K562 (cell line): ENCODE data around the gene CORO6. TPM values are rescaled to one million over a fixed set of nuclear protein-coding genes. Genes with fewer than 3 reads are reported as not detected.

ENCODE experiments used
- BCL6 ChIP-seq: fragments of 250-450 bp; sonication (Bioruptor Pico); IDR thresholded peaks from 2 replicates; pipeline ENCODE4 v1.4.0; 2020
- CBFA2T2 ChIP-seq: fragments of 450-650 bp; conservative IDR thresholded peaks from 2 replicates; pipeline ENCODE4 v1.6.1; 2017; ENCODE audit warnings: mild to moderate bottlenecking
- CCNT2 ChIP-seq: IDR thresholded peaks from 2 replicates; pipeline ENCODE4 v1.6.1; 2011; ENCODE audit warnings: borderline replicate concordance, low read depth, mild to moderate bottlenecking, moderate library complexity, mixed read lengths, low read length; ENCODE audit not compliant: insufficient read length; ENCODE audit errors: extremely low read depth
- CTBP1 ChIP-seq: fragments of 450-650 bp; IDR thresholded peaks from 2 replicates; pipeline ENCODE4 v1.6.1; 2016; ENCODE audit warnings: borderline replicate concordance
- CTCF ChIP-seq, 3 experiments: IDR thresholded peaks in 2 of 3; conservative IDR thresholded peaks in 1 of 3; 2 replicates each; pipeline ENCODE4 v1.5.1; 2011 to 2012; ENCODE audit warnings: low read length in 3 of 3, mild to moderate bottlenecking in 3 of 3, control low read depth in 2 of 3, improper control_type of control experiment in 1 of 3, inconsistent platforms in 1 of 3, low read depth in 1 of 3, mixed read lengths in 1 of 3, moderate library complexity in 1 of 3; ENCODE audit not compliant: insufficient read depth in 2 of 3
- DMBX1 ChIP-seq: fragments of 250-450 bp; sonication (Bioruptor Pico); IDR thresholded peaks from 2 replicates; pipeline ENCODE4 v1.8.0; 2022; ENCODE audit warnings: inconsistent platforms, mild to moderate bottlenecking, moderate library complexity, borderline replicate concordance
- ETS1 ChIP-seq: conservative IDR thresholded peaks from 2 replicates; pipeline ENCODE4 v1.6.1; 2011; ENCODE audit warnings: low read depth, mild to moderate bottlenecking, low read length; ENCODE audit not compliant: control insufficient read depth
- ETV6 ChIP-seq, 3 experiments: fragments of 150-350 bp in 1 of 3; sonication (generic) in 1 of 3; formaldehyde crosslinking in 1 of 3; IDR thresholded peaks; 2 replicates each; pipeline versions ENCODE4 v1.6.1 to v1.8.0; 2014 to 2022; ENCODE audit warnings: borderline replicate concordance in 2 of 3, low read depth in 2 of 3, antibody characterized with exemption in 1 of 3, low read length in 1 of 3, mild to moderate bottlenecking in 1 of 3, missing genetic modification reagents in 1 of 3
- FOXM1 ChIP-seq, 2 experiments: fragments of 450-650 bp in 1 of 2; sonication (generic) in 1 of 2; formaldehyde crosslinking in 1 of 2; IDR thresholded peaks; 2 replicates each; pipeline versions ENCODE4 v1.6.1 to v1.9.0; 2017 to 2022; ENCODE audit warnings: low read depth in 2 of 2, mild to moderate bottlenecking in 2 of 2, missing genetic modification reagents in 1 of 2, moderate library complexity in 1 of 2
- L3MBTL2 ChIP-seq: fragments of 450-650 bp; IDR thresholded peaks from 2 replicates; pipeline ENCODE4 v1.6.1; 2016; ENCODE audit warnings: mild to moderate bottlenecking, moderate library complexity
- MTA1 ChIP-seq: fragments of 450-650 bp; IDR thresholded peaks from 2 replicates; pipeline ENCODE4 v1.6.1; 2017; ENCODE audit warnings: borderline replicate concordance
- NEUROD1 ChIP-seq: fragments of 150-350 bp; IDR thresholded peaks from 2 replicates; pipeline ENCODE4 v1.6.1; 2014; ENCODE audit warnings: borderline replicate concordance, low read length, low read depth; ENCODE audit not compliant: partially characterized antibody
- NRF1 ChIP-seq, 2 experiments: fragments of 450-650 bp; IDR thresholded peaks in 1 of 2; conservative IDR thresholded peaks in 1 of 2; 2 replicates each; pipeline ENCODE4 v1.6.1; 2014; ENCODE audit warnings: mild to moderate bottlenecking in 2 of 2
- POLR2AphosphoS5 ChIP-seq: IDR thresholded peaks from 2 replicates; pipeline ENCODE4 v1.6.1; 2011; ENCODE audit warnings: mild to moderate bottlenecking, low read depth, low read length, moderate library complexity; ENCODE audit not compliant: control insufficient read depth, insufficient read depth
- SRSF1 ChIP-seq: fragments of 200-400 bp; formaldehyde crosslinking; IDR thresholded peaks from 2 replicates; pipeline ENCODE4 v1.6.1; 2017; ENCODE audit warnings: mild to moderate bottlenecking, low read depth, low read length, moderate library complexity
- TAF1 ChIP-seq: IDR thresholded peaks from 2 replicates; pipeline ENCODE4 v1.6.1; 2011; ENCODE audit warnings: mild to moderate bottlenecking, low read length, moderate library complexity; ENCODE audit not compliant: insufficient read depth, control insufficient read depth, severe bottlenecking; ENCODE audit errors: extremely low read depth
- ZNF140 ChIP-seq: fragments of 250-450 bp; sonication (Bioruptor Pico); IDR thresholded peaks from 2 replicates; pipeline ENCODE4 v1.8.0; 2021; ENCODE audit warnings: moderate library complexity, mild to moderate bottlenecking, inconsistent platforms
- ZNF780A ChIP-seq: fragments of 250-450 bp; sonication (Bioruptor Pico); IDR thresholded peaks from 2 replicates; pipeline ENCODE4 v1.5.0; 2021; ENCODE audit warnings: mild to moderate bottlenecking
- ZNF785 ChIP-seq: fragments of 250-450 bp; sonication (Bioruptor Pico); IDR thresholded peaks from 2 replicates; pipeline ENCODE4 v1.4.0; 2020; ENCODE audit warnings: mild to moderate bottlenecking
- polyA plus RNA-seq, 8 experiments: library from polyadenylated mRNA; depleted of rRNA in 4 of 8; stranded (reverse) in 5 of 8; unstranded in 3 of 8; fragments of >200 nt; fragmentation: Nextera tagmentation in 2 of 8; fragmentation: Illumina TruSeq in 1 of 8; extraction: Ambion mirVana in 2 of 8; extraction: Trizol in 1 of 8; gene quantifications; 2 replicates each; pipeline versions ENCODE4 v1.2.1 to v1.2.3, GENCODE V29; 2011 to 2014; ENCODE audit warnings: inconsistent platforms in 1 of 8, missing spikeins in 1 of 8
- total RNA-seq, 7 experiments: library from RNA; depleted of rRNA in 6 of 7; stranded (reverse); fragments of >200 nt in 6 of 7; fragmentation: Illumina TruSeq in 2 of 7; extraction: Trizol in 2 of 7; gene quantifications; 2 replicates each; pipeline versions ENCODE4 v1.2.1 to v1.2.3, GENCODE V29; 2011 to 2021; ENCODE audit warnings: low replicate concordance in 1 of 7
- TF ChIP-seq, protein P1 (sequence below), 2 experiments: fragments of 200-800 bp in 1 of 2; sonication (Bioruptor generic) in 1 of 2; sonication (generic) in 1 of 2; formaldehyde crosslinking in 1 of 2; IDR thresholded peaks in 1 of 2; conservative IDR thresholded peaks in 1 of 2; 2 replicates each; pipeline versions ENCODE4 v1.5.0 to v1.6.1; 2016 to 2020; ENCODE audit warnings: missing compliant biosample characterization in 1 of 2, missing genetic modification characterization in 1 of 2, missing genetic modification reagents in 1 of 2

The CORO6 gene
- total and polyA plus RNA-seq, 9 of the 15 experiments (the other 6 are each of a cell fraction or from before 2014, with no cell fraction given), result 0.04 to 11.9 (median 2.4) TPM

DNA sequence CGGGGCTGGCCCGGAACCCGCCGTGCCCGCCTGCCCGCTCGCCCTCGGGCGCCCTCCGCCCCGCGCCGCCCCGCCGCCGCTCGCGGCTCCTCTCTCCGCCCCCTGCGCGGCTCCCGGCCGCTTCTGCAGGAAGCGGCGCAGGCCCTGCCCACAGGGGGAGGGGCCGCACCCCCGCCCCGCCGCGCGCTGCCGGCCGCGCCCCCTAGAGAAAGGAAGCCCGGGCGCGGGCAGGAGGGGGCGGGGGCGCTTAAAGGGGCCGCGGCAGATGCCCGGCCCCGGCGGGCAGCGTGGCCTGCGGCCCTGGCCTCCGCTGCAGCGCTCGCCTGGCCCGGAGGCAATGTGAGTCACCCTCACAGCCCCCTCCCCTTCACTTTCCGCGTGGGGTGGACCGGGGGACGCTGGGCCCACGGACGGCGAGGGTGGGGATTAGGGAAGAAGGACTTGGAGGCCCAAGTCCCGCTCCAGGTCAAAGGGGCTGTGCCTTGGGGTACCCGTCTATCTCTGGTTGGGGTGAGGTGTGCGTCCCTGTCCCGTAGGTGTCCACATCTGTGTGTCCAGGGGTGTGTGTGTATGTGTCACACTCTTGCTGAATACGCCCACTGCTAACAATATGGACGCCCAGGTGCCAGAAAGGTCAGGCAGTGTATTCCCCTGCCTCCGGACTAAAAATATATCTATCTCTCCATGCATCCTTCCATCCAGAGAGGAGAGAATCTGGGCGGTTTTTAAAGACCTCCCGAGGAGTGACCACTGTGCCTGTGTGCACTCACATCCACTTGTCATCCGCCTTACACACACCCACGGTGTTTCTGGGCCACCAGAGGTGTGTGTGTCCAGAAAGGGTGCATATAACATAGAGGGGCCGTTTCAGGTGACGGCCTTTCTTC is 32.9 kb downstream of the CORO6 start, which contains the start of gene GIT1 (continued):
- TF ChIP-seq CTCF (IDR thresholded peaks at IDR 0.05 in 2 of 3, conservative IDR thresholded peaks at IDR 0.05 in 1 of 3; ENCODE audit: insufficient read depth in 2 of 3, low read depth in 1 of 3, low read length in 3 of 3) (0 out of 6 replicates have a peak, but pooled peaks of 1 of the 3 experiments have one; percentile 10), NEUROD1 (peak; percentile 63), TAF1 (peak; percentile 55), ZNF140 (no peak), FOXM1 (IDR thresholded peaks at IDR 0.05; ENCODE audit: low read depth) (no peak), FOXM1 (CRISPR knock-in tag; IDR thresholded peaks at IDR 0.05; ENCODE audit: low read depth) (no peak), ETV6 (IDR thresholded peaks at IDR 0.05; ENCODE audit: borderline replicate concordance in 1 of 2, low read depth in 2 of 2, low read length in 1 of 2) (no peak), ETV6 (CRISPR knock-in tag; IDR thresholded peaks at IDR 0.05; ENCODE audit: borderline replicate concordance) (no peak), CBFA2T2 (no peak), POLR2AphosphoS5 (no peak), ETS1 (no peak), SRSF1 (no peak), MTA1 (no peak), BCL6 (CRISPR knock-in tag) (no peak), L3MBTL2 (peak; percentile 64; the same call in 1 of the 2 replicates), NRF1 (conservative IDR thresholded peaks at IDR 0.05 in 1 of 2, IDR thresholded peaks at IDR 0.05 in 1 of 2) (peak in 1 of 2 experiments; percentile 79; a peak in 2 of 4 replicates), CCNT2 (peak; percentile 75), DMBX1 (CRISPR knock-in tag) (no peak), CTBP1 (peak; percentile 74), ZNF780A (CRISPR knock-in tag) (no peak), ZNF785 (CRISPR knock-in tag) (no peak)
- TF ChIP-seq, protein P1, sequence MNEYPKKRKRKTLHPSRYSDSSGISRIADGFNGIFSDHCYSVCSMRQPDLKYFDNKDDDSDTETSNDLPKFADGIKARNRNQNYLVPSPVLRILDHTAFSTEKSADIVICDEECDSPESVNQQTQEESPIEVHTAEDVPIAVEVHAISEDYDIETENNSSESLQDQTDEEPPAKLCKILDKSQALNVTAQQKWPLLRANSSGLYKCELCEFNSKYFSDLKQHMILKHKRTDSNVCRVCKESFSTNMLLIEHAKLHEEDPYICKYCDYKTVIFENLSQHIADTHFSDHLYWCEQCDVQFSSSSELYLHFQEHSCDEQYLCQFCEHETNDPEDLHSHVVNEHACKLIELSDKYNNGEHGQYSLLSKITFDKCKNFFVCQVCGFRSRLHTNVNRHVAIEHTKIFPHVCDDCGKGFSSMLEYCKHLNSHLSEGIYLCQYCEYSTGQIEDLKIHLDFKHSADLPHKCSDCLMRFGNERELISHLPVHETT (CRISPR knock-in tag; conservative IDR thresholded peaks at IDR 0.05 in 1 of 2, IDR thresholded peaks at IDR 0.05 in 1 of 2), result peak in 1 of 2 experiments; percentile 60; a peak in 2 of 4 replicates
